ENCODE results near the gene ARPC5L.
A peak's percentile ranks its signal among the peaks of the same experiment; 100 is the strongest.

ARPC5L gene

GRCh38 chr9:124858330-124859046 is 3.4 kb upstream of the ARPC5L start:
- Histone ChIP-seq H3K79me2 (ENCODE audit: insufficient read depth, low read length) (peaks cover 56% of the 10 kb centered on the region), H3K36me3 (ENCODE audit: insufficient read depth, low read length) (peaks cover 53% of the 10 kb centered on the region), H3F3A (ENCODE audit: low read depth) (peaks cover 6% of the 10 kb centered on the region; the same call in 1 of the 2 replicates), H3K9me2 (replicated peaks; ENCODE audit: low read depth, low read length) (no peaks in the 10 kb centered on the region), H3K9ac (ENCODE audit: low read depth, low read length, poor library complexity, severe bottlenecking) (peak overlapping the region; percentile 97), H3K4me1 (ENCODE audit: insufficient read depth, low read length, poor library complexity, severe bottlenecking) (peaks cover 25% of the 10 kb centered on the region), H2AFZ (ENCODE audit: low read length) (no peak overlapping the region), H3K4me2 (ENCODE audit: low read depth, low read length, poor library complexity, severe bottlenecking) (peak overlapping the region; percentile 100), H3K4me3 (ENCODE audit: low read length, poor library complexity, severe bottlenecking) (peak overlapping the region; percentile 97), H3K9me3 (ENCODE audit: insufficient read depth, low read depth, low read length) (no peaks in the 10 kb centered on the region), H4K20me1 (ENCODE audit: insufficient read depth, low read length, poor library complexity, severe bottlenecking) (peaks cover 53% of the 10 kb centered on the region), H3K27me3 (ENCODE audit: insufficient read depth, low read length, poor library complexity, severe bottlenecking) (peaks cover 10% of the 10 kb centered on the region)
- TF ChIP-seq EZH2phosphoT487 (IDR thresholded peaks at IDR 0.05; ENCODE audit: borderline replicate concordance): no peak
- TF ChIP-seq, protein P1, sequence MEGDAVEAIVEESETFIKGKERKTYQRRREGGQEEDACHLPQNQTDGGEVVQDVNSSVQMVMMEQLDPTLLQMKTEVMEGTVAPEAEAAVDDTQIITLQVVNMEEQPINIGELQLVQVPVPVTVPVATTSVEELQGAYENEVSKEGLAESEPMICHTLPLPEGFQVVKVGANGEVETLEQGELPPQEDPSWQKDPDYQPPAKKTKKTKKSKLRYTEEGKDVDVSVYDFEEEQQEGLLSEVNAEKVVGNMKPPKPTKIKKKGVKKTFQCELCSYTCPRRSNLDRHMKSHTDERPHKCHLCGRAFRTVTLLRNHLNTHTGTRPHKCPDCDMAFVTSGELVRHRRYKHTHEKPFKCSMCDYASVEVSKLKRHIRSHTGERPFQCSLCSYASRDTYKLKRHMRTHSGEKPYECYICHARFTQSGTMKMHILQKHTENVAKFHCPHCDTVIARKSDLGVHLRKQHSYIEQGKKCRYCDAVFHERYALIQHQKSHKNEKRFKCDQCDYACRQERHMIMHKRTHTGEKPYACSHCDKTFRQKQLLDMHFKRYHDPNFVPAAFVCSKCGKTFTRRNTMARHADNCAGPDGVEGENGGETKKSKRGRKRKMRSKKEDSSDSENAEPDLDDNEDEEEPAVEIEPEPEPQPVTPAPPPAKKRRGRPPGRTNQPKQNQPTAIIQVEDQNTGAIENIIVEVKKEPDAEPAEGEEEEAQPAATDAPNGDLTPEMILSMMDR (conservative IDR thresholded peaks at IDR 0.05; ENCODE audit: low read length): no peak

- Histone ChIP-seq H4K20me1 (ENCODE audit: insufficient read depth, low read length, poor library complexity, severe bottlenecking) (peaks cover 53% of the 10 kb centered on the region), H3K36me3 (ENCODE audit: insufficient read depth, low read length) (peaks cover 53% of the 10 kb centered on the region), H3K4me3 (ENCODE audit: low read length, poor library complexity, severe bottlenecking) (peak overlapping the region; percentile 97), H3K4me1 (ENCODE audit: insufficient read depth, low read length, poor library complexity, severe bottlenecking) (peaks cover 25% of the 10 kb centered on the region), H3F3A (ENCODE audit: low read depth) (peaks cover 6% of the 10 kb centered on the region; the same call in 1 of the 2 replicates), H3K4me2 (ENCODE audit: low read depth, low read length, poor library complexity, severe bottlenecking) (peak overlapping the region; percentile 100), H3K79me2 (ENCODE audit: insufficient read depth, low read length) (peaks cover 56% of the 10 kb centered on the region), H2AFZ (ENCODE audit: low read length) (no peak overlapping the region), H3K9me3 (ENCODE audit: insufficient read depth, low read depth, low read length) (no peaks in the 10 kb centered on the region), H3K9me2 (replicated peaks; ENCODE audit: low read depth, low read length) (no peaks in the 10 kb centered on the region), H3K9ac (ENCODE audit: low read depth, low read length, poor library complexity, severe bottlenecking) (peak overlapping the region; percentile 97), H3K27me3 (ENCODE audit: insufficient read depth, low read length, poor library complexity, severe bottlenecking) (peaks cover 10% of the 10 kb centered on the region)
- TF ChIP-seq, protein P1 (conservative IDR thresholded peaks at IDR 0.05; ENCODE audit: low read length): no peak
- no peak for TF ChIP-seq EZH2phosphoT487 (IDR thresholded peaks at IDR 0.05; ENCODE audit: borderline replicate concordance)
Measured at GRCh38 chr9:124859803-124860581, 1.9 kb upstream of the ARPC5L start.

DNA sequence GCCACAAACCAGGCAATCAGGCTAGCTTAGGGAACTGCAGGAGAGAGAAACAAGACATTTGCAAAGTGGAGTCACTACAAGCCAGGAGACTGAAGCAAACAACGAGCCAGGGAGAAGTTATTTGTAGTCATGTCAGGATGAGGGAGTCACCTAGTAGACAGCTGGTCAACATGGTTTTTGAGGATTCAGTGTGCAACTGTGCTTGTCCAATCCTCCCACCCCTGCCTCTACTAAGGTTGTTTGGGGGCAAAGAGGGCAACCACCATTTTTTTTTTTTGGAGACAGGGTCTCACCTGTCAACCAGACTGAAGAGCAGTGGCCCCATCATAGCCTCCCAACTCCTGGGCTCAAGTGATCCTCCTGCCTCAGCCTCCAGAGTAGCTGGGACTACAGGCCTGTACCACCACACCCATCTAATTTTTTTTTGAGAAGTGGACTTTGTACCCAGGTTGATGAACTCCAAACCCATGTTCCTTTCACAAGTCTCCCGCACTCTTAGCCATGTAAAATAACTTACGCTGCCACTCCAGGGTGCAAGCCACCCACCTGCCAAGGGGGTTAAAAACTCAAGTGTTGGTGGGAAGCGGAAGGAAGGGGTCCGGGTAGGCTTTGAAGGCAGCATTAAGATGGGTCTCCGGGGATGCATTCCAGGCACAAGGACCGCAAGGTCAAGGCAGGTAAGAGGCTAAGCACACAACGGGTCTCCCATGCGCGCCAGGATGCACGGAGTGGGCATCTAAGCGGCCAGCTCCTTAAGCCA is 1.2 kb upstream of the ARPC5L start:
- peaks cover 53% of the 10 kb centered on the region for H4K20me1 ChIP-seq (ENCODE audit: insufficient read depth, low read length, poor library complexity, severe bottlenecking)
- H3F3A ChIP-seq (ENCODE audit: low read depth): peaks cover 6% of the 10 kb centered on the region; the same call in 1 of the 2 replicates
- peaks cover 52% of the 10 kb centered on the region for H3K36me3 ChIP-seq (ENCODE audit: insufficient read depth, low read length)

More for the DNA sequence above, 1.2 kb upstream of the ARPC5L start:
- Histone ChIP-seq H3K9me2 (replicated peaks; ENCODE audit: low read depth, low read length) (no peaks in the 10 kb centered on the region), H3K4me2 (ENCODE audit: low read depth, low read length, poor library complexity, severe bottlenecking) (peak overlapping the region; percentile 100), H3K79me2 (ENCODE audit: insufficient read depth, low read length) (peaks cover 56% of the 10 kb centered on the region), H3K9ac (ENCODE audit: low read depth, low read length, poor library complexity, severe bottlenecking) (peak overlapping the region; percentile 97), H3K4me3 (ENCODE audit: low read length, poor library complexity, severe bottlenecking) (peak overlapping the region; percentile 97), H3K4me1 (ENCODE audit: insufficient read depth, low read length, poor library complexity, severe bottlenecking) (peaks cover 25% of the 10 kb centered on the region), H2AFZ (ENCODE audit: low read length) (no peak overlapping the region), H3K27me3 (ENCODE audit: insufficient read depth, low read length, poor library complexity, severe bottlenecking) (peaks cover 10% of the 10 kb centered on the region), H3K9me3 (ENCODE audit: insufficient read depth, low read depth, low read length) (no peaks in the 10 kb centered on the region)
- no peak for TF ChIP-seq EZH2phosphoT487 (IDR thresholded peaks at IDR 0.05; ENCODE audit: borderline replicate concordance)
- TF ChIP-seq, protein P1 (conservative IDR thresholded peaks at IDR 0.05; ENCODE audit: low read length): no peak

All from Loucy (cell line).